Stomach (tissue), 4 donors: ENCODE measurements around the gene HAUS2.

Experiments used
- CTCF ChIP-seq, 7 experiments: fragments of 450-650 bp in 4 of 7; fragments of 200-600 bp in 3 of 7; sonication (generic) in 3 of 7; IDR thresholded peaks; one replicate each; pipeline ENCODE4 v1.5.1; 2016 to 2019; ENCODE audit warnings: antibody characterized with exemption in 7 of 7, control low read depth in 2 of 7, mild to moderate bottlenecking in 1 of 7
- EP300 ChIP-seq: sonication (generic); formaldehyde crosslinking; IDR thresholded peaks from one replicate; pipeline ENCODE4 v1.6.1; 2017; ENCODE audit warnings: antibody characterized with exemption
- POLR2A ChIP-seq, 4 donors: fragments of 450-650 bp; IDR thresholded peaks; one replicate each; pipeline ENCODE4 v1.6.1; 2016; ENCODE audit warnings: antibody characterized with exemption in 4 of 4, control low read depth in 2 of 4, mild to moderate bottlenecking in 1 of 4, moderate library complexity in 1 of 4

- TF ChIP-seq CTCF (IDR thresholded peaks at IDR 0.05) = no peak
- no peak for TF ChIP-seq POLR2A (IDR thresholded peaks at IDR 0.05)
- no peak for TF ChIP-seq EP300
Measured at GRCh38 chr15:42590619-42591237, 42.1 kb downstream of the HAUS2 start.
